Activated T-cell treated with anti-CD3 and anti-CD28 coated beads, Interleukin-2, amount 50 U/mL, for 4 hours (primary cell): ENCODE measurements around the gene SEC16B. TPM values are rescaled to one million over a fixed set of nuclear protein-coding genes. Genes with fewer than 3 reads are reported as not detected.

Experiments
- total RNA-seq, 3 donors: library from RNA; stranded (reverse); gene quantifications; one replicate each; pipeline ENCODE4 v1.2.1, GENCODE V29; 2021

The SEC16B gene
- total RNA-seq, 3 donors from 2014 or later = not detected

Other genes starting within 250 kb of the SEC16B start
- under 1 TPM; 0.03 to 0.15 (median 0.08) TPM for gene RASAL2, start 124.0 kb upstream of the SEC16B start, total RNA-seq